SK-N-MC (cell line): ENCODE measurements around the gene TNFAIP2.

Experiments used
- EZH2 ChIP-seq: fragments of 200-600 bp; sonication (generic); IDR thresholded peaks from one replicate; pipeline ENCODE4 v1.6.1; 2017; ENCODE audit warnings: antibody characterized with exemption
- FOXP2 ChIP-seq: optimal IDR thresholded peaks from 2 replicates; pipeline ENCODE3; 2011; ENCODE audit warnings: mild to moderate bottlenecking, moderate library complexity; ENCODE audit not compliant: insufficient read depth; ENCODE audit errors: extremely low read length, control extremely low read depth
- POLR2AphosphoS5 ChIP-seq: IDR thresholded peaks from 2 replicates; pipeline ENCODE4 v1.6.1; 2012; ENCODE audit warnings: mild to moderate bottlenecking, low read depth, low read length, borderline replicate concordance

- TF ChIP-seq EZH2, result no peak
- TF ChIP-seq POLR2AphosphoS5, result no peak
- TF ChIP-seq FOXP2, result no peak
Measured at GRCh38 chr14:103078420-103078749, 44.9 kb upstream of the TNFAIP2 start.
